WTC11 (cell line): ENCODE data around the gene GAPDHS. TPM values are rescaled to one million over a fixed set of nuclear protein-coding genes. Genes with fewer than 3 reads are reported as not detected.

Source experiments
- CBFB ChIP-seq: sonication (generic); formaldehyde crosslinking; IDR thresholded peaks from 2 replicates; pipeline ENCODE4 v1.8.1; 2022; ENCODE audit warnings: mild to moderate bottlenecking, low read depth, missing genetic modification reagents
- CREB1 ChIP-seq: sonication (generic); formaldehyde crosslinking; IDR thresholded peaks from 2 replicates; pipeline ENCODE4 v1.8.0; 2023; ENCODE audit warnings: mild to moderate bottlenecking, missing genetic modification reagents
- ESRRA ChIP-seq: sonication (generic); formaldehyde crosslinking; IDR thresholded peaks from 2 replicates; pipeline ENCODE4 v1.8.1; 2022; ENCODE audit warnings: mild to moderate bottlenecking, missing genetic modification reagents, borderline replicate concordance
- ETV6 ChIP-seq: sonication (generic); formaldehyde crosslinking; IDR thresholded peaks from 2 replicates; pipeline ENCODE4 v1.8.1; 2022; ENCODE audit warnings: mild to moderate bottlenecking, missing genetic modification reagents
- FOXK1 ChIP-seq: sonication (generic); formaldehyde crosslinking; IDR thresholded peaks from 2 replicates; pipeline ENCODE4 v1.8.0; 2022; ENCODE audit warnings: mild to moderate bottlenecking, moderate library complexity, missing genetic modification reagents
- TP53 ChIP-seq: sonication (generic); formaldehyde crosslinking; IDR thresholded peaks from 2 replicates; pipeline ENCODE4 v1.8.1; 2023; ENCODE audit warnings: mild to moderate bottlenecking, missing genetic modification reagents
- ZNF263 ChIP-seq: sonication (generic); formaldehyde crosslinking; IDR thresholded peaks from 2 replicates; pipeline ENCODE4 v1.8.1; 2022; ENCODE audit warnings: low read depth, mild to moderate bottlenecking, moderate library complexity, missing genetic modification reagents
- ZNF416 ChIP-seq: fragments of 250-450 bp; sonication (Bioruptor Pico); IDR thresholded peaks from 2 replicates; pipeline ENCODE4 v1.9.0; 2021; ENCODE audit warnings: mild to moderate bottlenecking, inconsistent platforms
- total RNA-seq: library from RNA; stranded (reverse); gene quantifications from 3 replicates; pipeline ENCODE4 v1.2.3, GENCODE V29; 2021
- TF ChIP-seq, protein P1 (sequence below): sonication (generic); formaldehyde crosslinking; IDR thresholded peaks from 2 replicates; pipeline ENCODE4 v1.8.0; 2023; ENCODE audit warnings: mild to moderate bottlenecking, missing genetic modification reagents
- TF ChIP-seq, protein P2 (sequence below): fragments of 200-600 bp; IDR thresholded peaks from 2 replicates; pipeline ENCODE4 v1.8.0; 2022; ENCODE audit warnings: antibody characterized with exemption
- TF ChIP-seq, protein P3 (sequence below): sonication (generic); formaldehyde crosslinking; IDR thresholded peaks from 2 replicates; pipeline ENCODE4 v1.8.0; 2022; ENCODE audit warnings: missing genetic modification reagents
- TF ChIP-seq, protein P4 (sequence below): sonication (generic); formaldehyde crosslinking; IDR thresholded peaks from 2 replicates; pipeline ENCODE4 v1.8.1; 2023; ENCODE audit warnings: mild to moderate bottlenecking, missing genetic modification reagents
- TF ChIP-seq, protein P5 (sequence below): sonication (generic); formaldehyde crosslinking; IDR thresholded peaks from 2 replicates; pipeline ENCODE4 v1.8.1; 2022; ENCODE audit warnings: mild to moderate bottlenecking, moderate library complexity, missing genetic modification reagents
- TF ChIP-seq, protein P6 (sequence below): sonication (generic); formaldehyde crosslinking; IDR thresholded peaks from 2 replicates; pipeline ENCODE4 v1.8.1; 2022; ENCODE audit warnings: mild to moderate bottlenecking, missing genetic modification reagents, moderate library complexity, borderline replicate concordance
- TF ChIP-seq, protein P7 (sequence below): fragments of 250-450 bp; sonication (Bioruptor Pico); IDR thresholded peaks from 2 replicates; pipeline ENCODE4 v1.9.0; 2021; ENCODE audit warnings: mild to moderate bottlenecking

Gene GAPDHS
- total RNA-seq, 1 experiment from 2014 or later, result 0.20 TPM

DNA sequence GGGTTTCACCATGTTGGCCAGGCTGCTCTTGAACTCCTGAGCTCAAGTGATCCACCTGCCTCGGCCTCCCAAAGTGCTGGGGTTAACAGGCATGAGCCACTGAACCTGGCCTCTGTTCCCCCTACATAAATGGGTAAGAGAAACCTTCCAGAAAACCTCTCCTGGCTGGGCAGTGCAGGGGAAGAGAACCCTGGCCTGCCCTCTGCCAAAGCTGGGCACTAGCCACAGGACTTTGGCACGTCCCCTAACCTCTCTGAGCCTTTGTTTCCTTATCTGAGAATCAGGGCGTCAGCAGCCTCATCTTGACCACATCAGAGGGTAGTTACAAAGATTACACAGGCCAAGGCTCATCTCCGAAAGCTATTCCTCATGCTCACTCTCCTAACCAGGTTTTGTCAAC, 7.4 kb upstream of the GAPDHS start (continued):
- TF ChIP-seq, protein P1, sequence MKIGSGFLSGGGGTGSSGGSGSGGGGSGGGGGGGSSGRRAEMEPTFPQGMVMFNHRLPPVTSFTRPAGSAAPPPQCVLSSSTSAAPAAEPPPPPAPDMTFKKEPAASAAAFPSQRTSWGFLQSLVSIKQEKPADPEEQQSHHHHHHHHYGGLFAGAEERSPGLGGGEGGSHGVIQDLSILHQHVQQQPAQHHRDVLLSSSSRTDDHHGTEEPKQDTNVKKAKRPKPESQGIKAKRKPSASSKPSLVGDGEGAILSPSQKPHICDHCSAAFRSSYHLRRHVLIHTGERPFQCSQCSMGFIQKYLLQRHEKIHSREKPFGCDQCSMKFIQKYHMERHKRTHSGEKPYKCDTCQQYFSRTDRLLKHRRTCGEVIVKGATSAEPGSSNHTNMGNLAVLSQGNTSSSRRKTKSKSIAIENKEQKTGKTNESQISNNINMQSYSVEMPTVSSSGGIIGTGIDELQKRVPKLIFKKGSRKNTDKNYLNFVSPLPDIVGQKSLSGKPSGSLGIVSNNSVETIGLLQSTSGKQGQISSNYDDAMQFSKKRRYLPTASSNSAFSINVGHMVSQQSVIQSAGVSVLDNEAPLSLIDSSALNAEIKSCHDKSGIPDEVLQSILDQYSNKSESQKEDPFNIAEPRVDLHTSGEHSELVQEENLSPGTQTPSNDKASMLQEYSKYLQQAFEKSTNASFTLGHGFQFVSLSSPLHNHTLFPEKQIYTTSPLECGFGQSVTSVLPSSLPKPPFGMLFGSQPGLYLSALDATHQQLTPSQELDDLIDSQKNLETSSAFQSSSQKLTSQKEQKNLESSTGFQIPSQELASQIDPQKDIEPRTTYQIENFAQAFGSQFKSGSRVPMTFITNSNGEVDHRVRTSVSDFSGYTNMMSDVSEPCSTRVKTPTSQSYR (CRISPR knock-in tag), result no peak
- TF ChIP-seq, protein P2, sequence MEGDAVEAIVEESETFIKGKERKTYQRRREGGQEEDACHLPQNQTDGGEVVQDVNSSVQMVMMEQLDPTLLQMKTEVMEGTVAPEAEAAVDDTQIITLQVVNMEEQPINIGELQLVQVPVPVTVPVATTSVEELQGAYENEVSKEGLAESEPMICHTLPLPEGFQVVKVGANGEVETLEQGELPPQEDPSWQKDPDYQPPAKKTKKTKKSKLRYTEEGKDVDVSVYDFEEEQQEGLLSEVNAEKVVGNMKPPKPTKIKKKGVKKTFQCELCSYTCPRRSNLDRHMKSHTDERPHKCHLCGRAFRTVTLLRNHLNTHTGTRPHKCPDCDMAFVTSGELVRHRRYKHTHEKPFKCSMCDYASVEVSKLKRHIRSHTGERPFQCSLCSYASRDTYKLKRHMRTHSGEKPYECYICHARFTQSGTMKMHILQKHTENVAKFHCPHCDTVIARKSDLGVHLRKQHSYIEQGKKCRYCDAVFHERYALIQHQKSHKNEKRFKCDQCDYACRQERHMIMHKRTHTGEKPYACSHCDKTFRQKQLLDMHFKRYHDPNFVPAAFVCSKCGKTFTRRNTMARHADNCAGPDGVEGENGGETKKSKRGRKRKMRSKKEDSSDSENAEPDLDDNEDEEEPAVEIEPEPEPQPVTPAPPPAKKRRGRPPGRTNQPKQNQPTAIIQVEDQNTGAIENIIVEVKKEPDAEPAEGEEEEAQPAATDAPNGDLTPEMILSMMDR, result no peak
- TF ChIP-seq, protein P3, sequence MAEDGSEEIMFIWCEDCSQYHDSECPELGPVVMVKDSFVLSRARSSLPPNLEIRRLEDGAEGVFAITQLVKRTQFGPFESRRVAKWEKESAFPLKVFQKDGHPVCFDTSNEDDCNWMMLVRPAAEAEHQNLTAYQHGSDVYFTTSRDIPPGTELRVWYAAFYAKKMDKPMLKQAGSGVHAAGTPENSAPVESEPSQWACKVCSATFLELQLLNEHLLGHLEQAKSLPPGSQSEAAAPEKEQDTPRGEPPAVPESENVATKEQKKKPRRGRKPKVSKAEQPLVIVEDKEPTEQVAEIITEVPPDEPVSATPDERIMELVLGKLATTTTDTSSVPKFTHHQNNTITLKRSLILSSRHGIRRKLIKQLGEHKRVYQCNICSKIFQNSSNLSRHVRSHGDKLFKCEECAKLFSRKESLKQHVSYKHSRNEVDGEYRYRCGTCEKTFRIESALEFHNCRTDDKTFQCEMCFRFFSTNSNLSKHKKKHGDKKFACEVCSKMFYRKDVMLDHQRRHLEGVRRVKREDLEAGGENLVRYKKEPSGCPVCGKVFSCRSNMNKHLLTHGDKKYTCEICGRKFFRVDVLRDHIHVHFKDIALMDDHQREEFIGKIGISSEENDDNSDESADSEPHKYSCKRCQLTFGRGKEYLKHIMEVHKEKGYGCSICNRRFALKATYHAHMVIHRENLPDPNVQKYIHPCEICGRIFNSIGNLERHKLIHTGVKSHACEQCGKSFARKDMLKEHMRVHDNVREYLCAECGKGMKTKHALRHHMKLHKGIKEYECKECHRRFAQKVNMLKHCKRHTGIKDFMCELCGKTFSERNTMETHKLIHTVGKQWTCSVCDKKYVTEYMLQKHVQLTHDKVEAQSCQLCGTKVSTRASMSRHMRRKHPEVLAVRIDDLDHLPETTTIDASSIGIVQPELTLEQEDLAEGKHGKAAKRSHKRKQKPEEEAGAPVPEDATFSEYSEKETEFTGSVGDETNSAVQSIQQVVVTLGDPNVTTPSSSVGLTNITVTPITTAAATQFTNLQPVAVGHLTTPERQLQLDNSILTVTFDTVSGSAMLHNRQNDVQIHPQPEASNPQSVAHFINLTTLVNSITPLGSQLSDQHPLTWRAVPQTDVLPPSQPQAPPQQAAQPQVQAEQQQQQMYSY, result no peak
- TF ChIP-seq CREB1, result no peak
- TF ChIP-seq, protein P4, sequence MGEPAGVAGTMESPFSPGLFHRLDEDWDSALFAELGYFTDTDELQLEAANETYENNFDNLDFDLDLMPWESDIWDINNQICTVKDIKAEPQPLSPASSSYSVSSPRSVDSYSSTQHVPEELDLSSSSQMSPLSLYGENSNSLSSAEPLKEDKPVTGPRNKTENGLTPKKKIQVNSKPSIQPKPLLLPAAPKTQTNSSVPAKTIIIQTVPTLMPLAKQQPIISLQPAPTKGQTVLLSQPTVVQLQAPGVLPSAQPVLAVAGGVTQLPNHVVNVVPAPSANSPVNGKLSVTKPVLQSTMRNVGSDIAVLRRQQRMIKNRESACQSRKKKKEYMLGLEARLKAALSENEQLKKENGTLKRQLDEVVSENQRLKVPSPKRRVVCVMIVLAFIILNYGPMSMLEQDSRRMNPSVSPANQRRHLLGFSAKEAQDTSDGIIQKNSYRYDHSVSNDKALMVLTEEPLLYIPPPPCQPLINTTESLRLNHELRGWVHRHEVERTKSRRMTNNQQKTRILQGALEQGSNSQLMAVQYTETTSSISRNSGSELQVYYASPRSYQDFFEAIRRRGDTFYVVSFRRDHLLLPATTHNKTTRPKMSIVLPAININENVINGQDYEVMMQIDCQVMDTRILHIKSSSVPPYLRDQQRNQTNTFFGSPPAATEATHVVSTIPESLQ (CRISPR knock-in tag), result no peak
- TF ChIP-seq CBFB, result no peak
- TF ChIP-seq, protein P5, sequence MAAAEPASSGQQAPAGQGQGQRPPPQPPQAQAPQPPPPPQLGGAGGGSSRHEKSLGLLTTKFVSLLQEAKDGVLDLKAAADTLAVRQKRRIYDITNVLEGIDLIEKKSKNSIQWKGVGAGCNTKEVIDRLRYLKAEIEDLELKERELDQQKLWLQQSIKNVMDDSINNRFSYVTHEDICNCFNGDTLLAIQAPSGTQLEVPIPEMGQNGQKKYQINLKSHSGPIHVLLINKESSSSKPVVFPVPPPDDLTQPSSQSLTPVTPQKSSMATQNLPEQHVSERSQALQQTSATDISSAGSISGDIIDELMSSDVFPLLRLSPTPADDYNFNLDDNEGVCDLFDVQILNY (CRISPR knock-in tag), result no peak
- TF ChIP-seq, protein P6, sequence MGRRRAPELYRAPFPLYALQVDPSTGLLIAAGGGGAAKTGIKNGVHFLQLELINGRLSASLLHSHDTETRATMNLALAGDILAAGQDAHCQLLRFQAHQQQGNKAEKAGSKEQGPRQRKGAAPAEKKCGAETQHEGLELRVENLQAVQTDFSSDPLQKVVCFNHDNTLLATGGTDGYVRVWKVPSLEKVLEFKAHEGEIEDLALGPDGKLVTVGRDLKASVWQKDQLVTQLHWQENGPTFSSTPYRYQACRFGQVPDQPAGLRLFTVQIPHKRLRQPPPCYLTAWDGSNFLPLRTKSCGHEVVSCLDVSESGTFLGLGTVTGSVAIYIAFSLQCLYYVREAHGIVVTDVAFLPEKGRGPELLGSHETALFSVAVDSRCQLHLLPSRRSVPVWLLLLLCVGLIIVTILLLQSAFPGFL (CRISPR knock-in tag), result no peak
- no peak for TF ChIP-seq ESRRA (CRISPR knock-in tag)
- TF ChIP-seq TP53 (CRISPR knock-in tag), result no peak
- no peak for TF ChIP-seq FOXK1 (CRISPR knock-in tag)
- TF ChIP-seq ETV6 (CRISPR knock-in tag), result no peak
- no peak for TF ChIP-seq ZNF263
- TF ChIP-seq ZNF416 (CRISPR knock-in tag), result no peak
- TF ChIP-seq, protein P7, sequence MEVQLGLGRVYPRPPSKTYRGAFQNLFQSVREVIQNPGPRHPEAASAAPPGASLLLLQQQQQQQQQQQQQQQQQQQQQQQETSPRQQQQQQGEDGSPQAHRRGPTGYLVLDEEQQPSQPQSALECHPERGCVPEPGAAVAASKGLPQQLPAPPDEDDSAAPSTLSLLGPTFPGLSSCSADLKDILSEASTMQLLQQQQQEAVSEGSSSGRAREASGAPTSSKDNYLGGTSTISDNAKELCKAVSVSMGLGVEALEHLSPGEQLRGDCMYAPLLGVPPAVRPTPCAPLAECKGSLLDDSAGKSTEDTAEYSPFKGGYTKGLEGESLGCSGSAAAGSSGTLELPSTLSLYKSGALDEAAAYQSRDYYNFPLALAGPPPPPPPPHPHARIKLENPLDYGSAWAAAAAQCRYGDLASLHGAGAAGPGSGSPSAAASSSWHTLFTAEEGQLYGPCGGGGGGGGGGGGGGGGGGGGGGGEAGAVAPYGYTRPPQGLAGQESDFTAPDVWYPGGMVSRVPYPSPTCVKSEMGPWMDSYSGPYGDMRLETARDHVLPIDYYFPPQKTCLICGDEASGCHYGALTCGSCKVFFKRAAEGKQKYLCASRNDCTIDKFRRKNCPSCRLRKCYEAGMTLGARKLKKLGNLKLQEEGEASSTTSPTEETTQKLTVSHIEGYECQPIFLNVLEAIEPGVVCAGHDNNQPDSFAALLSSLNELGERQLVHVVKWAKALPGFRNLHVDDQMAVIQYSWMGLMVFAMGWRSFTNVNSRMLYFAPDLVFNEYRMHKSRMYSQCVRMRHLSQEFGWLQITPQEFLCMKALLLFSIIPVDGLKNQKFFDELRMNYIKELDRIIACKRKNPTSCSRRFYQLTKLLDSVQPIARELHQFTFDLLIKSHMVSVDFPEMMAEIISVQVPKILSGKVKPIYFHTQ (CRISPR knock-in tag), result no peak
